GM20000 (cell line): ENCODE results near the gene HDAC4.
"Not testable (repeated sequence)": the region's sequence is repeated elsewhere in the genome, so short reads cannot be mapped to it uniquely, and the experiment has no call there.

Experiments
- DNase-seq: peaks from one replicate; pipeline ENCODE4 v3.0.0; 2012; ENCODE audit warnings: low spot score
- CTCF ChIP-seq: IDR thresholded peaks from 2 replicates; pipeline ENCODE4 v1.5.1; 2012; ENCODE audit warnings: mild to moderate bottlenecking, control low read depth; ENCODE audit errors: extremely low read depth, missing control alignments

HDAC4 gene

GRCh38 chr2:239041062-239041461, 359.8 kb downstream of the HDAC4 start:
- TF ChIP-seq CTCF: no peak
- no peak for DNase-seq

- no peak for DNase-seq
- TF ChIP-seq CTCF: no peak
Measured at GRCh38 chr2:239040152-239040761, 360.6 kb downstream of the HDAC4 start.

- DNase-seq: no peak
- no peak for TF ChIP-seq CTCF
Measured at GRCh38 chr2:239039479-239039861, 361.4 kb downstream of the HDAC4 start.

- no peak for DNase-seq
- no peak for TF ChIP-seq CTCF
Measured at GRCh38 chr2:239038773-239039478, 361.9 kb downstream of the HDAC4 start.

GRCh38 chr2:239038284-239038683, 362.5 kb downstream of the HDAC4 start:
- DNase-seq: not testable (repeated sequence)

GRCh38 chr2:239037559-239037910, 363.3 kb downstream of the HDAC4 start:
- TF ChIP-seq CTCF: no peak
- DNase-seq: no peak

GRCh38 chr2:239036819-239037558, 363.8 kb downstream of the HDAC4 start:
- DNase-seq: no peak
- TF ChIP-seq CTCF: no peak
